ENCODE results near the gene TRPM1. TPM values are rescaled to one million over a fixed set of nuclear protein-coding genes. Genes with fewer than 3 reads are reported as not detected.
A peak's percentile ranks its signal among the peaks of the same experiment; 100 is the strongest.

Gene TRPM1
- total RNA-seq, 1 experiment from 2014 or later: not detected

DNA sequence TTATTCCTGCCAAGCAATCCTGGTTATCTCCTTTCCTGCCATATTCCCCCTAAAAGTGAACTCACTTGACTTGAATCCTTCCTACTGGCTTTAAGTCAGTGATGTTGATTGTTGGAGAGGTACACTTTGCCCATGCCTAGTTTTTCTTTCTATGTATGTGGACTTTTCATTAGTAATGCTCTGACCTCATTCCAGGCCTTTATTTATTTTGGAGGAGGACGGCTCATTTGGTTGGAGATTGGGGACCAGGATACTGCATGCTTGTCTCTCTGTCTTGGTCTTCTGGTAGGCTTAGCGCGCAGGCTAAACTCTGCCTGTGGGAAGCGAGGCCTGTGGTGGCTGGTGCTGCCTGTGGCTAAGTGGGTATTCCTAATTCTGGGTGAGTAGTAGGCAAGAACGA lies 81.0 kb downstream of the TRPM1 start:
- DNase-seq (ENCODE audit: low read depth): no peak

DNA sequence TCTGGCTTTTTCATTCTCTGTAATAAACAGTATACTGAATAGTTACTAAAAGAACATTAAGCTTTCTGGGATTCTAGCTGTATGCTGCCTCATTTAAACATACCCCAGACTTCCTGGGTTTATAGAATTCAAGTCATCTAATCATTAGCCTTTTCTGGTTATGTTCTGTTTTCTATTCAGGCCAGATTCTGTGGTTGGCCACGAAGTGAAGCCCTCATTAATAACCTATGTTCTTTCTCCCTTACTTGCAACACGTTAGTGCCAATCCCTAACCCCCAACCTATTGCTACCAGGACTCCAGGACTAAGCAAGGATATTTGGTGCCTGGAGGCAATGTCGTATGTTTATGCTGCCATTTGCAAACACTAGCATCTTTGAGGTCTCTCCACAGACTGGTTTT lies 81.5 kb downstream of the TRPM1 start:
- no peak for DNase-seq (ENCODE audit: low read depth)

DNA sequence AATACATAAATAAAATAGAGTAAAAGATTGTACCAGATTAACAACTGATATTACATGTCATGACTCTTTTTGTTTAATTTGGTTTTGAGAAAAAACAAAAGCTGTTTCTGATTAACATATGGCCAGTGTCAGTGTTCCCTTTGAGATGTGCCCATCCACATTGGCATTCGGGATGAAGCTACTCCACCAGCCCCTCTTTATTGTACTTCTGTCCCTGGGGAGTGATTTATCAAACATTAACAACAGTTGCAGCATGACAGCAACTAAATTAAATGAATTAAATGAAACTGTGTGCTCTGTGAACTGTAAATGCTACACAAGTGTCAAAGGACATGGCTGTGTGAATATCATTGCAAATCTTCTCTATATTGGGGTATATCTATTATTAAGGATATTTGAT lies 84.2 kb downstream of the TRPM1 start:
- no peak for DNase-seq (ENCODE audit: low read depth)

DNA sequence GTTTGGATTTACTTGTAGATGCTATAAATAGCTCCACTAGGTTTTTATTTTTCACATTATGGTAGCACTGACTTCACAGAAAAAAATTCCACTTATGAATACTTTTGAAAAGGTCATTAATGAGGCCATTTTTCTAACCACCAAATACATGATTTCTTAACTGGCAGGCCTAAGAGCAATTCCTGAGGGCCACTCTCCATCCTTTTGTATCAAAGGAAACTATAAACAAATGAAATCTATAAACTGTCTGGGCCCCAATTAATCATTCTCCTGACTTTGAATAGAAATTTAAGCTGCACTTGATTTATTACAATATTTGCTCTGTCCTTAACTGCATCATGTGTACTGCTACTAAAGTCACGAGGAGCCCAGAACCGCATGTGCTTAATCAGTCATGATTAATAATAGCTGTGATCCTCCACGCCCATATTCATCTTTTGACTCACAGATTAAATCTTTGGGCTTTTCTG lies 85.0 kb downstream of the TRPM1 start:
- DNase-seq (ENCODE audit: low read depth): no peak

DNA sequence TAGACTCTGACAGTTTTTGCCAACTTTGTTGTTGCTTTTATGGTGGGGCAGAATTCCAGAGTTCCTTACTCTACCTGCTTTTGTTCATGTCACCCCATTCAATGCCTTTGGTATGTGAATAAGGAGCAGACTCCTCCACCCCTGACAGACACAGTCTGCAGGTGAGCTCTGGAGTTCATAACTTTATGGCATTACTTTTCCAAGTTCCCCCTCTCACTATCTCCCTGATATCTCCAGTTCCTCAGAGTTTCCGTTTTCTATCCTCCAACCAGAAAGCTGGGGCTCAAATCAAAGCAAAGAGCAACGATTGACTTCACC lies 87.0 kb downstream of the TRPM1 start:
- DNase-seq (ENCODE audit: low read depth): no peak

DNA sequence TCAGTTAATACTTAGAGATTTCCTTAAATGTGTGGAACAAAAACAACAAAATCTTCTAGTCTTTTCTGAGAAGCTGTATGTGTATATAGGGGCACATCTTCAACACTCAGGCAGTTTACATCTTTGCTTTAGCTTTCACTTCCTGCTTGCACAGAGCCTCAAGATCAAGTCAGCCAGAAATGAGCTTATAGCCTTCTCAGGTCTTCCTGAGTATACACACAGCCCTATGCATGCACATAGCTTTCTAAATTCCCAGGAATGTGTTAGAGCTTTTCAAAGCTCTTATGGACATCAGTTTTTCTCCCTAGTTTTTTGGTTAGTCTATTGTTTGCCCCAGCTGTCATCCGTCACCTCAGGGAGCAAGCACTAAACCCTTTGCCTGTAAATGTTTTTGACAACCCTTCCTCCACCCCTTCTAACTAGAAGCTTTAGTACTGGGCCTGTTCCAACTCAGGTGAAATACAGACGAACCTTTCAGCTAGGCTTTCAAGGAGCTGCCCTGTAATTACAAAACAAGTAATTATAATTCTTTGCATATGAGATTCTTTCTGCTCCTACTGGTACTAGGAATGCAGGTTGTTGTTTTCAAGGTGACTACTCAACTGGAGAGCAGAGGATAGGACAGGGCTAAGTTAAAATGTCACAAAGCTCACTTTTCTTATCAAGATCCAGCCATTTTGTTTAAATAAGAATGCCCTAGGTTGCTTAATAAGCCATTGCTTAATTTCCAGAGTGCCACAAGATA lies 87.5 kb downstream of the TRPM1 start:
- DNase-seq (ENCODE audit: low read depth): no peak

DNA sequence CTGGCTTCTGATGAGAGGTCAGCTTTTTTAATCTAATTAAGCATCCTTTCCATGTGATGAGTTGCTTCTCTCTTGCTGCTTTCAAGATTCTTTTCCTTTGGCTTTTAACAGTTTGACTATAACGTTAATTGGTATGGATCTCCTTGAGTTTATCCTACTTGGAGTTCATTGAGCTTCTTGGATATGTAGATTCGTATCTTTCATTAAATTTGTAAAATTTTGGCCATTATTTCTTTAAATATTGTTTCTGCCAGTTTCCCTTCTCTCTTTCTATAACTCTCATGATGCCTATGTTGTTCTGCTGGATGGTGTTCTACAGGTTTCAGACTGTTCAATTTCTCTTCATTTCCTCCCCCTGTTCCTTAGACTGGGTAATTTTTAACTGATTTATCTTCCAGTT lies 89.1 kb downstream of the TRPM1 start:
- DNase-seq (ENCODE audit: low read depth): no peak

DNA sequence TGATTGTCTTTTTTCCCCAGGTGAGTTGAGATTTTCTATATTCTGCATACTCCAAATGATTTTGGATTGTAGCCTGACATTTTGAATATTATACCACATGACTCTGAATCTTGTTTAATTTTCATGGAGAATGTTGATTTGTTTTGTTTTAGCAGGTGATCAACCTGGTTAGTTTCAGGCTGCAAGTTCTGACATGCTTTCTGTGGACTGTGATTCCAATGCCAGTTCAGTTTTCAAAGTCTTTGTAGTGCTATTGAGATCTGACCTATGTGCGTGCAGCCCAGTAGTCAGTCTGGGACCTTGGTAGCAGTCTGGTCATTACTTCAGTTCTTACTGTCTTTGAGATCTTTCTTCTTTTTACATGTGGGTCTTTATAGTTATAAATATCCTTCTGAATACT lies 91.5 kb downstream of the TRPM1 start:
- no peak for DNase-seq (ENCODE audit: low read depth)

DNA sequence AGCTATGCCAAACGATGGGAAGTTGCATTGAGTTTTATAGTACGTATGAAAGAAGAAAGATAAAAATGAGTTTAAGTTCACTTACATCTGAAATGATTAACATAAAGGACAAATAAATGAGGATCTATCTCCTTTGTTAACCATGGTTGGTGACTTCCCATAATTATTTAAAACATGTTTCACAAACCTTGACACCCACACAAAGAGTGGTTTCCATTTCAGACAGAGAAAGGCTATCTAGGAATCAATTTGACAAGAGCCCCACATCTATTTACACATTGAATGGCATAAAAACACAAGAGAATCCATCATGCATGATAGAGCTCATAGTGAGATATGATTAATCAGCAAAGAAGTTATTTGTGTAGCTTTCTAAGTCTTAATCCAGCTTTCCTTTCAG lies 95.9 kb downstream of the TRPM1 start:
- no peak for DNase-seq (ENCODE audit: low read depth)

DNA sequence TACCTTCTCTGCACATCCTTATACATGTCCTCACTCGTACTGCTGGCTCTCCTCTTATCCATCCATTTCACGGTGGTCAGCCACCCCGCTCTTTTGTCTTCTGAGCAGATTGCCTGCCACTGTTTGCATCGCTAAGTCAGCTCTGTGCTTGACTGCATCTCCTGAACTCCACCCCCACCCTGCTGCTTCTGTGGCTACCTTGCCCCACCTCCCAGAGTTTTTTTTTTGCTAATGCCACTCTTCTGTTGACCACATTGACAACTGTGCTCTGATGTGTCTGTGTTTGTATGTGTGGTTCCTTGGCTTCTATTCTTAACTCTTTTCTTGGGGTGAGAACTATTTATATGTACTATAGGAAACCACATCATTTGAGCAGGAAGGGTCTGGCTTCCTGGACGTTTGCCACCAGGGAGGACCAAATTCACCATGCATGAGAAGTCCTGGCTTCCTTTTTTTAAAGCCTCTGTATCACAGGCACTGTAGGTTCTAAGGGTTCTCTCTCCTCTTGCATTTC lies 97.2 kb downstream of the TRPM1 start:
- peak; percentile 54 for DNase-seq (ENCODE audit: low read depth)

DNA sequence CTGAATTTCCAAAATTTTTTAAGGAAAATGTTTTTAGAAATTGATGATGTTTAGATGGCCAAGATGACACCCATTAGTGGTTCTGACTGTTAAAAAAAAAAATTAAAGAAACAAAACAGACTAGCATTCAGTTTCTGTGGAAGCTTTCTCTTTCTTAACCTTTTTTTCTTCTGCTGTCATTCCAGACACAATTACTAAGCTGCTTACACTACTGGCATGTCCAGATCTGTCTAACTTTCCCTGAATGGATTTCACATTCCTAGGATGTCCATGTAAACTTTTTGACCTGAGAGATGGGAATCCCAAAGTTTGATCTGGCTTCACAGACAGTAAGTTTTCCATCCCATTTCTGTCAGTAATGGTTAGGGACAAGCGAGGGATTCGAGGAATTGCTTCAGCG lies 99.8 kb downstream of the TRPM1 start:
- no peak for DNase-seq (ENCODE audit: low read depth)

DNA sequence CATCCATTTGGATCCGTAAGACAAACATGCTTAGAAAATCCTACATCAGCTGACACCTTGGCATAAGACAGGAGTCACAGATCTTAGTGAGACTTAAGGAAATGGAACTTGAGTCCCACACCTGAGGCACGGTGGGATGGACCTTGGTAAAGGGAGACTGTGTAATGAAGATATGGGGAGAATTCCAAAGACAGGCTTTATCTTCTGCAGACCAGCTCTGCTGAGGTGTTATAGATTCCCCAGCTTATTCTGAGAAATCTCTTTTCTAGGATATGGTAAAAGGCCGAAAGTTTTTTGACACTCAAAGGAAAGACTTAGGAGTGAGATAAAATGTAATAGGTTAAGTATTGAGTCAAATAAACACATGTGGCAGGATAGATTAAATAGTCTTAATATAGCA lies 101.8 kb downstream of the TRPM1 start:
- DNase-seq (ENCODE audit: low read depth): no peak

DNA sequence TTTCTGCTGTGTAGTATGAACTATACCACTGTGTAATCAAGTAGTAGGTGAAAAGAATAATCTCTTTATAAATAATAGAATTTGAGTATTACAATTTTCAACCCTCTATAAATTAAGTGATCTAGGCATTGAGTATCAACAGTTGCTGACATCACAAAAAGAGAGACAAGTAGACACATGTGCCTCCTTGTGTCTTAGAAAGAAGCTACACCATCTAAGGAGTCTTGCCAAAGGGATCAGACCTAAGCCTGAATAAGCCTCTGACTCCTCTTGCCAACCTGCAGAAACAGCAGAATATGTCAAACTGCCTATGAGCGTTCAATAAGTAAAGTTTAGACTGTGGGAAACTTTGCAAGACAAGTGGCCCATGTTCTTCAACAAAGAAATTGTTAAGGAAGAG lies 104.3 kb downstream of the TRPM1 start:
- no peak for DNase-seq (ENCODE audit: low read depth)

DNA sequence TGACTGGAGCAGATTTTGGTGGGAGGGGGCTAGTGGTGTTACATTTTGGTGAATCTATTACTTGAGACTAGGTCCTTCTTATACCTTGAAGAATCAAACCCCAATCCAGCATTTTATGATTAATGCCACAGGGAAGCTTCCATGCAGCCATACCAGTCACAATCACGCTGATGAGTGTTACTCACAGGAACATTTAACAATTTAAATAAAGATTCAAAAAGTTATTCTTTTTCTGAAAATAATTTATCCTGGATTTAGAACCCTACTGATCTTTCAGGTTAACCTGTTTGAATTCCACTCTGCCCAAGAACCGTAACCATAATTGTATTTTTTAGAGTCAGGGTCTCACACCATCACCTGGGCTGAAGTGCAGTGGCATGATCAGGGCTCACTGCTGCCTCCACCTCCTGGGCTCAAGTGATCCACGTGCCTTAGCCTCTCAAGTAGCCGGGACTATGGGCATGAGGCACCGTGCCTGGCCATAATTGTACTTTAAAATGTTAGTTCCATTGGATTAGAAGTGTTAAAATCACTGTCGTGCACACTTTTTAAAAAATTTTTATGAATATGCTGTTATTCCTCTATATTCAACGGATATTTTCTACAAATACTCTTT lies 109.2 kb downstream of the TRPM1 start:
- DNase-seq (ENCODE audit: low read depth): no peak

DNA sequence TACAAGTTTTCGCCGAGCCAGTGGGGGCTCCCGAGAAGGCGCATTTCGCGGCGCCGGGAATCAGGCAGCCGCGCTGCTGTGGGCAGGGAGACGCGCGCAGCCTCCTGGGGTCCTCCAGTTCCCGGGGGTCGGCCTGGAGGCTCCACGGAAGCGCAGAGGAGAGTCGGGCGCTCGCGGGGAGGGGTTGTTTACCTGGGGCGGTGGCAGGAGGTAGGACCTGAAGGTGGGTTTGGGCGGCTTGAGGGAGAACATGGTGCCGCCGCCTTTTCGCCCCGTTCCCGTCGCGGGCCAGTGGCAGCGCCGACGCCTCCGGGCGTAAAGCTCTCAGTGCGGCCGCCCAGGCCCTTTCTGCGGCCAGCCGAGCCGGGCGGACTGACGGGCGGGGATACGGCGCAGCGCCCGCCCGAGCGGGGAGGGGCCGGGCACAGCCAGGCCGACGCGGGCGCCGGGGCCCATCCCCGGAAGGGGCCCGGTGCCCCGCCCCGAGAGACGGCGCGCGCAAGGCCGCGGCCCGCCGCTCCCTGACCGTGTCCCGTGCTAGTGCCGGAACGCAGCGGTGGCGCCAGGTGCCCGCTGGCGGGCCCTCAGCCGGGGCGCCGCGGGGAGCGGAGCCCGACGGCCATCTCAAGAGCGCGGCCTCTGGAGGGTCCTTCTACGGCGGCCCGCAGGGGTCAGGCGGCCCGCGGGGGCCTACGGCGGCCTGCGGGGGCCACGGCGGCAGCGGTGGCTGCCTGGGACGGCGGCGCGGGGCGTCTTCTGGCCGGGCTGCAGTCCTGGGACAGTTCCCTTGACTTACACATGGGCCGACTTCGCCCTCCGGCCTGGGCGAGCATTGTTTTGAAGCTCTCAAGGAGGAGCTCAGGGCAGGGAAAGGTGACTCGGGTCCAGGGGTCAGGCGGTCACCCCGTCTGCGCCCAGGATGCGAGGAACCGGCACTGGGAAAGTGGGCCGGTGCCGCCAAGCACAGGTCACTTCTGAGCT lies 110.0 kb downstream of the TRPM1 start, which contains the start of gene MTMR10:
MTMR10 (minus strand) TSS at position 374 of the 981 bp plus-strand sequence; CDS start at position 252, 122 bp downstream.
- peak; percentile 69 for DNase-seq (ENCODE audit: low read depth)

DNA sequence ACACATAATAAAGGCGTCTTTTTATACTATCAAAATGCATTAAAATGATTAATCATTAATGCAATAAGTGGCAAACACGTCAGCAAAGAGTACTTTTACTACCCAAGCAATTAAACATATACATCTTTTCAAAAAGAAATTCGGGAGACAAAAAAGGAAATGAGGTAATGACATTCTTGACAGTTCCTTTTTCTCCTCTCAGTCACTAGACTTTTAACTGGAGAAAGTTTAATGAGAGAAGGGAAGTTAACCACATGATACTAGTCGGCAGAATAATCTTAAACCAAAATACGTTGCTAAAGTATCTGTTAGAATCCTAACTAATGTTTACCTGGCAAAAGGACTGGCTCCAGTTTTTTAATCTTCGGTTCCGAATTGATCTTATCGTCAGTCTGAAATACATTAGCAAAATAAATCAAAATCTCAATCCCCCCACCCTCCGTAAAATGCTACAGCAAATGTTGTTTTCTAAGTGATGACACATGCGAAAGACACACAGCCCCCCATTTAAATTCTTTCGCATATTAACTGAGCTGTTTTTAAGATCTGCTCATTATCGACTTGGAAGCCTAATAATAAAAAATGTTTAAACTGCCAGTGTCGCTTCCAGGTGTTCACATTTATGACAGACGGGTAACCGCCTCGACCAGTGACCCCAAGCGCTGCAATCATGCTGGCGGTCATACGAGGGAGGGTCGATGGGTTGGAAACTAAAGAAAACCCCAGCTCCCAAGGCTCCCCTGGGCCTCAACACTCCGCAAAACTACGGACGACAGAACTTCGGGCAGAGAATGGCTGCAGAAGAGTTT lies 110.9 kb downstream of the TRPM1 start:
- DNase-seq (ENCODE audit: low read depth): no peak

DNA sequence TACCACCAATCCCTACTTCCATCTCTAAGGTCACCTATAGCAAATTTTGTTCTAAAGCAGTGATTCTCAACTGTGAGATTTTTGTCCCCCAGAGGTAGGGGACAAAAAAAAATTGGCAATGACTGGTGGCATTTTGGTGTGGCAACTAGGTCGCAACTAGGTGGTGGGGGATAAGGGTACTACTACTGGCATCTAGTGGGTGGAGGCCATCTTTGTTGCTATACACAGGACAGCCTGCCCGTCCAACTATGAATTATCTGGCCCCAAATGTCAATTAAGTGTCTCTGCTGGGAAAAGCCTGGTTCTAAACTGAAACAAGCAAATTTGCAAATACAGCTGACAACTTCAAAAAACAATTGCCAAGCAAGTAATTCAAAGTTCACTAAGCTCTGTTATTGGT lies 111.5 kb downstream of the TRPM1 start:
- no peak for DNase-seq (ENCODE audit: low read depth)

DNA sequence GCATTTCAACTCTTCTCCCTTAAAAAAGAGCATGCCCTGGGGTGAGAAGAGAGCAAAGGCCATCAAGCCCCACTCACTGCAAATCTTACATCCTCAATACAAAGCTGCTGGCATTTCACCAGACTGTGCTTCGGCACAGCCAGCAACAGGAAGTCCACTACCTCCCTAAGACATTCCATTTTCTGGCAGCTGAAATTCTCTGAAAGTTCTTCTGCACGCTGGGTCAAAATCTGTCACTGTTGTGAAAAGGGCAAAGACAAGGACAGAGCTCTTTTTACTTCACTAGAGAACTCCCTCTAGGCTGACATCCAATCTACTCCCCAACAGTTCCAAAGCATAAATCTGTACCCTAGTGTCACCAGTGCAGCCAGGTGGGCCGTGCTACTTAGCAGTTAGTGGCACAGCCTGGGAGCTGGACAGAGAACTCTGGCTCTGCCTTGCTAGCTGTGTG lies 116.4 kb downstream of the TRPM1 start:
- no peak for DNase-seq (ENCODE audit: low read depth)

DNA sequence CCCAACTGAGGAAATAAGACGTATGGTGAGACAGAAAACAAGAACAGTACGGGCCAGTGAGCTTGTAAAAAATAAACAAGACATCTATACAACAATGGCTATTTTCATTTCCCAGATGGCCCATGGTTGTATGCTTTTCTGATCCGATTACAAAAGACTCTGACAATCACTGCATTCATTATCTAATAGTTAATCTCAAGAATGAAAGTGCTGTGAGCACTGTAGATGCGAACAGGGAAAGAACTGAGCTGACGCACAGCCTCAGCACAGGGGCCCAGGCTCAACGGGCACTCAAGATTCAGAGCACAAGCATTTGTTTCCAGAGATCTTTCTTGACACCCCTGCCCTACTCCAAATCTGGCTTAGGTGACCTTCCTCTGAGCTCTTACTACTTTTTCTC lies 117.0 kb downstream of the TRPM1 start:
- no peak for DNase-seq (ENCODE audit: low read depth)

DNA sequence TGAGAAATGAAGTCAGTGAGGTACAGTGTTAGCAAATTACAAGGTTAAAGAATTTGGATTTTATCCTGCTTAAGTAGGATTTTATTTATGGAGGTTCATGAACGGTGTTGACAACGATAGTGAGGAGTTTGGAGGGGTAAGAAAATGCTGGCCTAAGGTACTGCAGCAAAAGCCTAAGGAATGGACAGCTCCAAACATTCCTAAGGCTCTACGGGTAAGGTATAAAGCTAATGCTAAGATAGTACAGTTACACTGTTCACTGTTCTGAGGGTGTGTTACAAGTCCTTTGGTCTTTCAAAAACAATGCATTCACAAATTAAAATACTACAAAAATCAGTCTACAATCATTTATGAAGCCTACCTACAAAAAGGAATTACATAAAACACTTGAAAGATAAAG lies 117.4 kb downstream of the TRPM1 start:
- no peak for DNase-seq (ENCODE audit: low read depth)

DNA sequence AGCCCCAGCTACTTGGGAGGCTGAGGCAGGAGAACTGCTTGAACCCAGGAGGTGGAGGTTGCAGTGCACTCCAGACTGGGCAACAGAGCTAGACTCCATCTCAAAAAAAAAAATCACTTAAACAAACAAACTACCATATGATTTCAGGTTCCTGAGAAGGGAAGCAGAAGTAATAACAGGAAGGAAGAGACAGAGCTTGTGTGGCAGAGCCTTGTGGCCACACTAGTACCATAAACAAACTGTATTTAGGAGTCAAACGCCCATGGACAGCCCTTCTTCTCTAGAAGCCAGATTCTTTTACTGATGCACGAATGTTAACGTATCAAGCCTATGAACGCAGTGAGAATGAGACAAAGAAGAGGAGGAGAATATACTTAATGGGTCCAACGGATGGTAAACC lies 122.1 kb downstream of the TRPM1 start:
- no peak for DNase-seq (ENCODE audit: low read depth)

All from HT1080 (cell line).